GM12873 (cell line): Measurements from ENCODE around the gene KANTR.

Source experiments
- CTCF ChIP-seq: IDR thresholded peaks from 2 replicates; pipeline ENCODE4 v1.5.1; 2012; ENCODE audit warnings: low read depth, mild to moderate bottlenecking, moderate library complexity, low read length, control low read depth; ENCODE audit not compliant: insufficient read depth; ENCODE audit errors: missing control alignments

The KANTR gene

GRCh38 chrX:53093748-53094581 is at the start of gene KANTR:
Gene KANTR, plus strand, starts transcription at chrX:53094142. Its CDS starts 30,131 bp downstream, at chrX:53124273.
- TF ChIP-seq CTCF, result no peak

- TF ChIP-seq CTCF, result no peak
Measured at GRCh38 chrX:53044995-53045394, 48.9 kb upstream of the KANTR start.

- TF ChIP-seq CTCF, result no peak
Measured at GRCh38 chrX:53047228-53047627, 46.7 kb upstream of the KANTR start.

- TF ChIP-seq CTCF, result no peak
Measured at GRCh38 chrX:53048169-53049126, 45.5 kb upstream of the KANTR start, which contains the start of gene GPR173. Gene GPR173, plus strand, starts transcription at chrX:53048789. Its CDS starts 27,833 bp downstream, at chrX:53076622.

- TF ChIP-seq CTCF, result no peak
Measured at GRCh38 chrX:53049127-53049517, 44.8 kb upstream of the KANTR start.

- TF ChIP-seq CTCF, result no peak
Measured at GRCh38 chrX:53050841-53051240, 43.1 kb upstream of the KANTR start.
